ENCODE results near the gene UGCG. TPM values are rescaled to one million over a fixed set of nuclear protein-coding genes. Genes with fewer than 3 reads are reported as not detected.

The UGCG gene
- total RNA-seq, 1 donor from 2014 or later = 172 TPM

DNA sequence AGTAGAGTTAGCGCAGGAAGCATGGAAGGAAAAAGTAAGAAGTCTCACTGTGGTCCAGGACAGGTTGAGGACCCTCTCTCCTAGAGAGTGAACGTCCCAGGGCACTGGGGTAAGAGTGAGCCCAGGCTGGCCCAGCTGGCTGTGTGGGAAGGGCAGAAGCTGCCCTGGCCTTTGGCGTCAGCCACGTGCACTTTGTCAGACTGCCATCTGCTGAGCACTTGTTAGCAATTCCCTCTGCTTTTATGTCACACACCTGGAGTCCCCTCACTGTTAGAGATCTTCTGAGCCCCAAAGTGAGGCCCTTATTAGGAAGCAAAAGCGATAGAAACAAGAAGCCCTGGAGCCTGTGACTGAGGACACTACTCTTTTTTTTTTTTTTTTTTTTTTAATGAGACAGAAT lies 79.1 kb downstream of the UGCG start:
- H3K4me3 ChIP-seq (ENCODE audit: low read depth, low read length) = no peak overlapping the region
- H3K27me3 ChIP-seq (ENCODE audit: control insufficient read depth, insufficient read depth, low read length) = no peaks in the 10 kb centered on the region
- no peaks in the 10 kb centered on the region for H3K36me3 ChIP-seq (ENCODE audit: control insufficient read depth, insufficient read depth, low read length)
- DNase-seq (ENCODE audit: low read depth) = no peak
- TF ChIP-seq, protein P1, sequence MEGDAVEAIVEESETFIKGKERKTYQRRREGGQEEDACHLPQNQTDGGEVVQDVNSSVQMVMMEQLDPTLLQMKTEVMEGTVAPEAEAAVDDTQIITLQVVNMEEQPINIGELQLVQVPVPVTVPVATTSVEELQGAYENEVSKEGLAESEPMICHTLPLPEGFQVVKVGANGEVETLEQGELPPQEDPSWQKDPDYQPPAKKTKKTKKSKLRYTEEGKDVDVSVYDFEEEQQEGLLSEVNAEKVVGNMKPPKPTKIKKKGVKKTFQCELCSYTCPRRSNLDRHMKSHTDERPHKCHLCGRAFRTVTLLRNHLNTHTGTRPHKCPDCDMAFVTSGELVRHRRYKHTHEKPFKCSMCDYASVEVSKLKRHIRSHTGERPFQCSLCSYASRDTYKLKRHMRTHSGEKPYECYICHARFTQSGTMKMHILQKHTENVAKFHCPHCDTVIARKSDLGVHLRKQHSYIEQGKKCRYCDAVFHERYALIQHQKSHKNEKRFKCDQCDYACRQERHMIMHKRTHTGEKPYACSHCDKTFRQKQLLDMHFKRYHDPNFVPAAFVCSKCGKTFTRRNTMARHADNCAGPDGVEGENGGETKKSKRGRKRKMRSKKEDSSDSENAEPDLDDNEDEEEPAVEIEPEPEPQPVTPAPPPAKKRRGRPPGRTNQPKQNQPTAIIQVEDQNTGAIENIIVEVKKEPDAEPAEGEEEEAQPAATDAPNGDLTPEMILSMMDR (IDR thresholded peaks at IDR 0.05; ENCODE audit: insufficient read depth, low read length, poor library complexity, severe bottlenecking) = no peak

DNA sequence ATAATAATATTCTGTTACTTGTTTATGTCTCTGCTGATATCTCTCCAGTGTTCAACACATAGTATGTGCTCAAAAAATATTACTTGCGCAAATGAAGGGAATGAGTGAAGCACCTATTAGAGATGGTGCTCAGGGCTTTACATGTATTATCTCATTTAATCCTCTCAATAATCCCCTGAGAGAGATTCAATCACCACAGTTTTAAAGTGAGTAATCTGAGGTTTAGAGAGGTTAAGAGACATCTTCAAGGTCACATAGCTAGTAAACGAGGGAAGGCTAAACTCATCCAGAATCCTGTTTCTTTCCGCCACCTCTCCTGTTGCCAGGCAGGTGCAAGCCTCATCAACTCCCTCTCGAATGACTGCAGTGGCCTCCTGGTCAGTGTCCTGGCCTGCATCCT lies 82.0 kb downstream of the UGCG start:
- DNase-seq (ENCODE audit: low read depth) = no peak
- H3K4me3 ChIP-seq (ENCODE audit: low read depth, low read length) = no peak overlapping the region
- H3K36me3 ChIP-seq (ENCODE audit: control insufficient read depth, insufficient read depth, low read length) = no peaks in the 10 kb centered on the region
- TF ChIP-seq, protein P1 (IDR thresholded peaks at IDR 0.05; ENCODE audit: insufficient read depth, low read length, poor library complexity, severe bottlenecking) = no peak
- no peaks in the 10 kb centered on the region for H3K27me3 ChIP-seq (ENCODE audit: control insufficient read depth, insufficient read depth, low read length)

DNA sequence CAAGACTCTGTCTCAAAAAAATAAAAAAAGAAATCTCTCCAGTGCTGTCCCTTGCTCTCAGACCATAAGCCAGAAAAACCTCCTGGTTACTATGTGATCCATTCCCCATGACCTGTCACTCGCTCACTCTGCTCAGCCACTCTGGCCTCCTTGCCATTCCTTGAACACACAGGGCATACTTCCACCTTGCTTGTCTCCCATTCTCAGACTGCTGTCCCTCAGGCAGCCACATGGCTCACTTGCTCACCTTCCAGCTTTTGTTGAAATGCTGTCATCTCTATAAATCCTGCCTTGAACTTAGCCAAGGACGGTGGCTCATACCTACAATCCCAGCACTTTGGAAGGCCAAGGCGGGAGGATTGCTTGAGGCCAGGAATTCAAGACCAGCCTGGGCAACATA lies 82.9 kb downstream of the UGCG start:
- H3K27me3 ChIP-seq (ENCODE audit: control insufficient read depth, insufficient read depth, low read length) = no peaks in the 10 kb centered on the region
- no peak for DNase-seq (ENCODE audit: low read depth)
- H3K4me3 ChIP-seq (ENCODE audit: low read depth, low read length) = no peak overlapping the region
- TF ChIP-seq, protein P1 (IDR thresholded peaks at IDR 0.05; ENCODE audit: insufficient read depth, low read length, poor library complexity, severe bottlenecking) = no peak
- H3K36me3 ChIP-seq (ENCODE audit: control insufficient read depth, insufficient read depth, low read length) = no peaks in the 10 kb centered on the region

DNA sequence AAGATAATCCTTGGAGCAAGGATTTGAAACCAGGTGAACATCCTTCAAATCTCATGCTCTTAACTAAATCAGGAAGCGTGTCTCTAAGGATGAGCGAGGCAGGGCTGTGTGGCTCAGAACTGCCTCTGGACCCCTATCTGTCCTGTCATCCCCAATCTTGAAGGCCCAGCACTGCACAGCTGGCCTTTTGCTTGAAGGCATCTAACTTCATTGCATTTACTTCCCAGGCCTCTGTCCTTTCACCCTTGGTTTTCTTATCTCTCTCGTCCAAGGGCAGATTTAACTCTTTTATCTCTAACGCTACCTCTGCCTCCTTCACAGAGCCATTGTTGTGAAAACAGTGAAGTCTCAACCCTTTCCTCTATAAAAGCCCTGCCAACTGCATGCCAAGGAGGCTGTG lies 83.8 kb downstream of the UGCG start:
- no peaks in the 10 kb centered on the region for H3K27me3 ChIP-seq (ENCODE audit: control insufficient read depth, insufficient read depth, low read length)
- H3K36me3 ChIP-seq (ENCODE audit: control insufficient read depth, insufficient read depth, low read length) = no peaks in the 10 kb centered on the region
- H3K4me3 ChIP-seq (ENCODE audit: low read depth, low read length) = no peak overlapping the region
- no peak for DNase-seq (ENCODE audit: low read depth)
- TF ChIP-seq, protein P1 (IDR thresholded peaks at IDR 0.05; ENCODE audit: insufficient read depth, low read length, poor library complexity, severe bottlenecking) = no peak

DNA sequence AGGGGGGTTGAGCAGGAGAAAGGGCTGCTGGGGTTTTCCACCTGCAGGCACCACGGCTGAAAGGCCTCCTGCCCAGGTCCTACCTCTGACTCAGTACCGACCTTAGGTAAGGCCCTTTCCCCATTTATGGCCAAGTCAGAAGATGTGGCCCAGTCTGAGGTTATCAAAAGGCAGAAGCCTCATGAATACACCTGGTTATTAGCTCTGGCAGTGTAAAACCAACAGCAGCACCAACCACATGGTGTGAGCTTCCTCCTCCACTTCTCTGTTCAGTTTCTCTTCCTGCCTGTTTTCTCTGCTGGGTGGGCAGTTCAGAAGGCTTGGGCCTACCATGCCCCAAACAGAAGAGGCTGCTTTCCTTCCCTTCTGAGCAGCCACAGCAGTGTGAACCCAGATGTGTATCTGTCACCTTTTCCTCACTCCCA lies 86.9 kb downstream of the UGCG start:
- no peak for DNase-seq (ENCODE audit: low read depth)
- Histone ChIP-seq H3K36me3 (ENCODE audit: control insufficient read depth, insufficient read depth, low read length) (no peaks in the 10 kb centered on the region), H3K4me3 (ENCODE audit: low read depth, low read length) (no peak overlapping the region), H3K27me3 (ENCODE audit: control insufficient read depth, insufficient read depth, low read length) (no peaks in the 10 kb centered on the region)
- TF ChIP-seq, protein P1 (IDR thresholded peaks at IDR 0.05; ENCODE audit: insufficient read depth, low read length, poor library complexity, severe bottlenecking) = no peak

DNA sequence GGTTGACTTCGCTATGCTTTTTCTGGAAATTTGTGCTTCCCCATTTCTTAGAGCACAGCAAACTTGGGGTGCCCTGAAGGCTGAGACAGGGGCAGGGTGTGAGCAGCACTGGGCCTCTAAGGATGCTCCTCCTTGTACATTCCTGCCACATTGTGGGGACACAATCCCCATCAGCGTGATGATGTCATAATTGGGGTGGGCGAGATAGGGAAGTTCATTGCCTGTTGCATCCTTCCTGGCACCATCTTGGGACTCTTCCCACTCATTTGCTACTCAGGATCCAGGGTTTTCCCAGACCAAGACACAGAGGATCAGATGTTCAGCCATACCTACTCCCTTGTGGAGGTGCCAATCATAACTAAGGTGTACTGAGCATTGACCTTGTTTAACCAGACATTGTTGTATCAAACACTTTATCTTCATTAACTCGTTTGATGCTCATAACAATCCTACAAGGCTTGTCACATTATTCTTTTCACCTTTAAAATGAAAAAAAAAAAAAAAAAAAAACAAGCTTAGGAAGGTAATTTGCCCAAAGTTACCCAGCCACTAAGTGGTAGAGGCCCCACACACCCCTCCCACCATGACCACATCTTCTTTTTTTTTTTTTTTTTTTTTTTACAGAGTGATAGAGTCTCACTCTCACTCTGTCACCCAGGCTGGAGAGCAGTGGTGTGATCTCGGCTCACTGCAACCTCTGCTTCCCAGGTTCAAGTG lies 87.6 kb downstream of the UGCG start:
- no peak for DNase-seq (ENCODE audit: low read depth)
- Histone ChIP-seq H3K27me3 (ENCODE audit: control insufficient read depth, insufficient read depth, low read length) (no peaks in the 10 kb centered on the region), H3K4me3 (ENCODE audit: low read depth, low read length) (no peak overlapping the region)

More for the DNA sequence above, 87.6 kb downstream of the UGCG start:
- TF ChIP-seq, protein P1 (IDR thresholded peaks at IDR 0.05; ENCODE audit: insufficient read depth, low read length, poor library complexity, severe bottlenecking) = no peak
- no peaks in the 10 kb centered on the region for H3K36me3 ChIP-seq (ENCODE audit: control insufficient read depth, insufficient read depth, low read length)

Data from kidney epithelial cell (primary cell).